DND-41 (cell line): ENCODE measurements around the gene TRIM33.
"Not testable (repeated sequence)": the region's sequence is repeated elsewhere in the genome, so short reads cannot be mapped to it uniquely, and the experiment has no call there.

ENCODE experiments used
- EZH2 ChIP-seq: IDR thresholded peaks from 3 replicates; pipeline ENCODE4 v1.6.1; 2012; ENCODE audit warnings: borderline replicate concordance, low read depth, mild to moderate bottlenecking, moderate library complexity, low read length, inconsistent platforms; ENCODE audit not compliant: severe bottlenecking
- TF ChIP-seq, protein P1 (sequence below): IDR thresholded peaks from 2 replicates; pipeline ENCODE4 v1.5.1; 2012; ENCODE audit warnings: borderline replicate concordance, low read length, moderate library complexity, mild to moderate bottlenecking; ENCODE audit not compliant: poor library complexity, severe bottlenecking; ENCODE audit errors: extremely low read depth

DNA sequence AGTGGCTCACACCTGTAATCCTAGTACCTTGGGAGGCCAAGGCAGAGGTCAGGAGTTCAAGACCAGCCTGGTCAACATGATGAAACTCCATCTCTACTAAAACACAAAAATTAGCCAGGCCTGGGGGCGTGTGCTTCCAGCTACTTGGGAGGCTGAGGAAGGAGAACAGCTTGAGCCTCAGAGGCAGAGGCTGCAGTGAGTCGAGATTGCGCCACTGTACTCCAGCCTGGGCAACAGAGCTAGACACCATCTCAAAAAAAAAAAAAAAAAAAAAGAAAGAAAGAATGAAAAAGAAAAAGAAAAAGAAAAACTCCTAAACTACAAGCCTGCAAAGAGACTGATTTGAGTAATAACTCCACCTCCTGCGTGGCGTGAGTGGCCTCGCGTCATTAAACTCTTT is 92.1 kb downstream of the TRIM33 start:
- TF ChIP-seq, protein P1, sequence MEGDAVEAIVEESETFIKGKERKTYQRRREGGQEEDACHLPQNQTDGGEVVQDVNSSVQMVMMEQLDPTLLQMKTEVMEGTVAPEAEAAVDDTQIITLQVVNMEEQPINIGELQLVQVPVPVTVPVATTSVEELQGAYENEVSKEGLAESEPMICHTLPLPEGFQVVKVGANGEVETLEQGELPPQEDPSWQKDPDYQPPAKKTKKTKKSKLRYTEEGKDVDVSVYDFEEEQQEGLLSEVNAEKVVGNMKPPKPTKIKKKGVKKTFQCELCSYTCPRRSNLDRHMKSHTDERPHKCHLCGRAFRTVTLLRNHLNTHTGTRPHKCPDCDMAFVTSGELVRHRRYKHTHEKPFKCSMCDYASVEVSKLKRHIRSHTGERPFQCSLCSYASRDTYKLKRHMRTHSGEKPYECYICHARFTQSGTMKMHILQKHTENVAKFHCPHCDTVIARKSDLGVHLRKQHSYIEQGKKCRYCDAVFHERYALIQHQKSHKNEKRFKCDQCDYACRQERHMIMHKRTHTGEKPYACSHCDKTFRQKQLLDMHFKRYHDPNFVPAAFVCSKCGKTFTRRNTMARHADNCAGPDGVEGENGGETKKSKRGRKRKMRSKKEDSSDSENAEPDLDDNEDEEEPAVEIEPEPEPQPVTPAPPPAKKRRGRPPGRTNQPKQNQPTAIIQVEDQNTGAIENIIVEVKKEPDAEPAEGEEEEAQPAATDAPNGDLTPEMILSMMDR: not testable (repeated sequence)
- not testable (repeated sequence) for TF ChIP-seq EZH2
